ENCODE data around the gene MORC3.
"Not testable (repeated sequence)": the region's sequence is repeated elsewhere in the genome, so short reads cannot be mapped to it uniquely, and the experiment has no call there.

The MORC3 gene

DNA sequence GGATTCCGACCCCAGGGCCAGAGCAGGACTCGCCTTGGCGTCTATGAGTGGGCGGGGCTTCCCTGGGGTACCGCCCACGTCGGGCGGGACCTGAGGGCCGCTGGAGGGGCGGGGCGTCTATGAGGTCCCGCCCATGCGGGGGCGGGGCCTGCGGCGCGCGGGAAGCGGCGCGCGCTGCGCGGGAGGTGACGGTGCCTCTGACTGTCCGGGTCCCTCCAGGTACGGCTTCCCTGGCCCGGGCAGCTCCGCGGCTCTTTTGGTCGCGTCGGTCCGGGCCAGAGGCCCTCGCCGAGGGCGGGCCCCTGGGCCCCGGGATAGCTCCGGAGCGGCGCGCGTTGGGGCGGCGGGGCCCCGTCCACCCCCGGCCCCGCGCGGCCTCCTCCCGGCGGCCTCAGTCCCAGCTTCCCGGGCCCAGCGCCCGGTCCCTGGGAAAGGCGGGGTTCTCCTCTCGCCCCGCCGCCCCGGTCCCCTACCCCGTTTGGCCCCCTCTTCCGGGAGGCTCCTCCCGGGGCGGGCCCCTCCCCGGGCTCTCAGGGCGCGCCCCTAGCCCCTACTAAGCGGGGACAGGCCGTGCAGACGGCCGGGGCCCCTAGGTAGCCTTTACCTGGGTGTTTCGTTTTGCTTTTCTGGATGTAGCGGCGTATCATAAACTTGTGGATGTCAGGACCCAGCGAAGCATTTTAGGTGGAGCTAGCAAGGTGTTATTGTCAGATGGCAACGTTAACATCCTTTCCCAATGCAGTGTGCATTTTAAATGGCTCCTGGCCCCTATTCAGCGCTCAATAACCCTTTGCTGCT lies 65.4 kb downstream of the MORC3 start, which contains the start of gene CHAF1B:
TSS of gene CHAF1B (plus strand) at position 160 of the 798 bp plus-strand sequence. CDS start 745 bp downstream, outside the sequence.
- DNase-seq: peak; percentile 73

DNA sequence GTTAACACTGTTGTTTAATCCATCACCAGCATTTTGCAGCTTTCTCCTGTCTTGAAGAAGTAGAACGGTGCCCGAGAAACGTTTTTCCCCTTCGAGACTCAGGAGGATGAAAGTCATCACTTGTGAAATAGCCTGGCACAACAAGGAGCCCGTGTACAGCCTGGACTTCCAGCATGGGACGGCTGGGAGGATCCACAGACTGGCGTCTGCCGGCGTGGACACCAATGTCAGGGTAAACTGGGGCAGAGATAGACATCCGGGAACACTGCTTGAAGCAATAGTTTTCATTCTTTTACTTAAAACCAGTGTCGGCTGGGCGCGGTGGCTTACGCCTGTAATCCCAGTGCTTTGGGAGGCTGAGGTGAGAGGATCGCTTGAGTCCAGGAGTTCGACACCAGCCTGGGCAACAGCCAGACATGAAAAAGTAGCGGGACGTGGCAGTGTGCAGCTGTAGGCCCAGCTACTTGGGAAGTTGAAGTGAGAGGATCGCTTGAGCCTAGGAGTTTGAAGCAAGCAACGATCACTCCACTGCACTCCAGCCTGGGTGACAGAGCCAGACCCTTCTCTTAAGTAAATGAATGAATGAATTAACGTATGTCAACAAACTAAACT lies 66.1 kb downstream of the MORC3 start:
- DNase-seq: no peak

DNA sequence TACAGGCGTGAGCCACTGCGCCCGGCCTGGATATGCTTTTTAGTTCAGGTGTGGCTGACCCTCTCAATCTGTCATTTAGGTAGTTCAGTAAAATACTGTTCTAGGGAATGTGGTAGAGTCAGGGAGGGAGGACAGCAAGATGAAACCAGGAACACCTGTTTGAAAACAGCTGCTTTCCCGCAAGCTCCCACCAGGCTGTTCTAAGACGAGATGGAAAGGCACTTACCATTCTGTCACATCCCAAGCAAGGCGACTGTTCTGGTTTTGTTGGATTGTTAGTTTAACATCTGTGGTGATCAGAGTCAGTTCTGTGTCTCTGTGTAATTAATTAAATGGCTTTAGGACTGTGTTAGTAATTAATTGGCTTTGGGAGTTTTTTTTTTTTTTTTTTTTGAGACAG lies 68.1 kb downstream of the MORC3 start:
- DNase-seq: no peak

DNA sequence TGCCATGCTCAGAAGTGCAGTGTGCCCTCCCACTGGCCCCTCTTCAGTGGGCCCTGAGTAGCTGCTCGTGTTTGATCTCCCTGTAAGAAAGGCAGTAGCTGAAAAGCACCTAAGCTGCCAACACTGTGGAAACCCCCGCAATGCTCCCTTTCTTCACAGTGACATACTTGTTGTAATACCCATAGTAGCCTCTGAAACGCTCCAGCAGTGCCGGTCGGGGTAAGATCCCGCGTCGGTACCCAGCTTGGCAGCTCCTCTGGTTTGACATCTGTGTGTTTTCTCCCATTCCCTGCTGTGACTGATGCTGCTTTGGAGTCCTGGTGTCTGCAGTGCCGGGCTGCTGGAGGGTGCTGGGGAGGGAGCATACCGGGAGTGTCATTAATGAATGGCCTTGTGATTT lies 68.8 kb downstream of the MORC3 start:
- no peak for DNase-seq

DNA sequence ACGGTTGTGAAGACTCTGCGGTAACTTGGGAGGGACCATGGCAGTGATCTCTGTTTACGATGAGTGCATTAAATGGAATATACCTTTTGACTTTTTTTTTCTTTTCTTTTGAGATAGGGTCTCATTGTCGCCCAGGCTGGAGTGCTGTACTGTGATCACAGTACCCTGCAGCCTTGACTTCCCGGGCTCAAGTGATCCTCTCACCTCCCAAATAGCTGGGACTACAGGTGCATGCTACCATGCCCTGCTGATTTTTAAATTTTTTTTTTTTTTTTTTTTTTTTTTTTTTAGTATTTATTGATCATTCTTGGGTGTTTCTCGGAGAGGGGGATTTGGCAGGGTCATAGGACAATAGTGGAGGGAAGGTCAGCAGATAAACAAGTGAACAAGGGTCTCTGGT lies 71.7 kb downstream of the MORC3 start:
- DNase-seq: not testable (repeated sequence)

DNA sequence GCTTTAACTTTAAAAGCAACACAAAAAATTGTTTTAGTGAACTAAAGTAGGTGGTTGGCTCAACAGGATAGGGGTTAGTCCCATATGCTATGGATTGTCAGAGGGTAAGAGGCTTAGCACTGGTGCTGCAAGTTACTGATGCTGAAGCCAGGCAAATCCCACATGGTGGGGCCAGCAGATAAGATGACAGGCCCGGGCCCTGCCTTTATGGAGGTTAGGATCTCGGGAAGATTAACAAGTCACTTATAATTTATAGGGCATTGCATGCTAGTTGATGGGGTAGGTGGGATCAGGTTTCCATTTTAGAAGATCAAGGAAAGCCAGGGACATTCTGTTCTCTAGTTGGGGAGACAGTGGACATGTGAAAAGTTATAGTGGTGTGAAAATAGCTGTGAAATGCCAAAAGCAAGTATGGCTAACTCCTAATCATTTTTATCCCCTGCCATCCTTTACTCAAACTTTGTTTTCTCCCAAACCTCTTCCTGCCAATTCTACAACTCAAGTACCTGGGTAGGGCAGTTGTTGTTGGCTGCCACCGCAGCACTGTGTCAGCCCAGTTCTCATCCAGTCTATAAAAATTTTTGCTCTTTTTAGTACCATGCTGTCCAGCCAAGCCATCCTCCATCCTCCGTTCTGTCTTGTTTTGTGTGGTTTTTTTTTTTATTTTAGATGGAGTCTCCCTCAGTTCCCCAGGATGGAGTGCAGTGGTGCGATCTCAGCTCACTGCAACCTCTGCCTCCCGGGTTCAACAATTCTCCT lies 75.5 kb downstream of the MORC3 start:
- no peak for DNase-seq

DNA sequence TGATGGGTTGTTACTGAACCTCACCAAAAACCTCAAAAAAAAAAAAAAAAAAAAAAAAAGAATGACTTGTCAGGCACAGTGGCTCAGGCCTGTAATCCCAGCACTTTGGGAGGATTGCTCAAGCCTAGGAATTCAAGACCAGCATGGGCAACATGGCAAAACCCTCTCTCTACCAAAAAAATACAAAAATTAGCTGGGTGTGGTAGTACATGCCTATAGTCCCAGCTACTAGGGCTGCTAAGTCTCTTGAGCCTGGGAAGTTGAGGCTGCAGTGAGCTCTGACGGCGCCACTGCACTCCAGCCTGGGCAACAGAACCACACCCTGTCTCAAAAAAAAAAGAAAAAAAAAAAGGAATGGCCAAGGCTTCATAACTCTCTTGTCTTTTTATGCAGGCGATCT lies 76.3 kb downstream of the MORC3 start:
- DNase-seq: no peak

DNA sequence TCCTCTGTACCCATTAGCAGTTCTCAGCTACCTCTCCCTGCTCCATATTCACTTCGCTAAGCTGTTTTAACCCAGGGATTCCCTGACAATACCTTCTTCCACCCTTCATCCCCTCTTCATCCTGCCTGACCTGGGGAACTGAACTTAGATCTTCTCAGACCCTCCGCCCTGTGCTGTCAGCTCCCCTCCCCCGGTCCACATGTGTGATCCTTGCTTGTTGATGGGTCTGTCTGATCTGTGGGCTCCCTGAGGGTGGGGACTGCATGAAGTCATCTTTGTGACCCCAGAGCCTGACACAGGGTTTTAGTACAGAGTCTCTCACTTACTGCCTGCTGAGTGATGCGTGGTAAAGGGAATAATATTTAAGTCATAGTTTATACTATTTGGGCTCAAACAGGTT lies 77.0 kb downstream of the MORC3 start:
- DNase-seq: no peak

DNA sequence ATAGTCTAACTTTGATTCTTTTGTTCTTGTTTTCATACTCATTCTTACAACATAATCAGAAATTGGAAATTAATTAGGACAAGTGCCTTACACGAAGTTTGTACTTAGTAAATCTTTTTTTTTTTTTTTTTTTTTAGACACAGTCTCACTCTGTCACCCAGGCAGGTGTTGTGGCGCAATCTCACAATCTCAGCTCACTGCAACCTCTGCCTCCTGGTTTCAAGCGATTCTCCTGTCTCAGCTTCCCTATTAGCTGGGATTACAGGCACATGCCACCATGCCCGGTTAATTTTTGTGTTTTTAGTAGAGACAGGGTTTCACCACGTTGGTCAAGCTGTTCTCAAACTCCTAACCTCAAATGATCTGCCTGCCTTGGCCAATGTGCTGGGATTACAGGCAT lies 77.6 kb downstream of the MORC3 start:
- no peak for DNase-seq

DNA sequence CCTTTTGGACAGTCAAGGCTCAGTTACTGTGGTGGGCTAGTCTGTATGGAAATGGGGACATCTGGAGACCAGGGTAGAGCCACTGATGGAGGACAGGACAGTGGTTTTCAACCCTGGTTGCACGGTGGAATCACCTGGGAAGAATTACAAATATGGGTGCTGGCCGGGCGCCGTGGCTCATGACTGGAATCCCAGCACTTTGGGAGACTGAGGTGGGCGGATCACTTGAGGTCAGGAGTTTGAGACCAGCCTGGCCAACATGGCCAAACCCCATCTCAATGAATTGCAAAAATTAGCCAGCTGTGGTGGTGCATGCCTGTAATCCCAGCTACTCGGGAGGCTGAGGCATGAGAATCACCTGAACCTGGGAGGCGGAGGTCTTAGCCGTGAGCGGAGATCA lies 79.7 kb downstream of the MORC3 start:
- not testable (repeated sequence) for DNase-seq

DNA sequence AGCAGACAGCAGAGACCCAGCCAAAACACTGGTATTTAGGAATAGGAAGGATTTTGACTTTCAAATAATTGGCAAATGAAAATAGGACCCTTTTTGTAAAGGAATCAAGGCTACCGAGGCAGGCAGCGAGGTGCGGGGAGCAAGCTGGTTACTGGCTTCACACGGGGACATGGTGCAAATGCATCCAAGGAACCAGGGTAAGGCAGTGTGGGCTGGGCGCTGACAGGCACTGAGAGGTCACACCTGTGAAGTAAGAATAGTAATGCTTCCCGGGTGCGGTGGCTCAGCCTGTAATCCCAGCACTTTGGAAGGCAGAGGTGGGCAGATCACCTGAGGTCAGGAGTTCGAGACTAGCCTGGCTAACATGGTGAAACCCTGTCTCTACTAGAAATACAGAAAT lies 80.7 kb downstream of the MORC3 start:
- no peak for DNase-seq

DNA sequence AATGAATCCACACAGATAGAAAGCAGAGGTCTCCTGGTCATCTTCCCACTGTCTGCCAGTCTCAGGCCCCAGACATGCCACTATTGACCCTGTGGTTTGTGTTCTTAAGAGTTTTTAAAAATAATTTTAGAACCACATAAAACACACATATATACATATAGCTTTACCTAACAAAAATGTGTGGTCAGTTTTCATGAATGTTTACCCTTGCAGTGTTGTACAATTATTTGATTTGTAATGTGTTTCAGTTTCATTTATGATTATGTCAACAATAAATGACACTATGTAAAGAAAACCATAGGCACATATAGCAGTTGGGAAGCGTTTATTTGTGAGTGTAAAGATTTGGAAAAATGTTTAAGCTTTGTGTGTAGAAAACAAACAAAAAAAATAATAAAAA lies 82.3 kb downstream of the MORC3 start:
- DNase-seq: no peak

DNA sequence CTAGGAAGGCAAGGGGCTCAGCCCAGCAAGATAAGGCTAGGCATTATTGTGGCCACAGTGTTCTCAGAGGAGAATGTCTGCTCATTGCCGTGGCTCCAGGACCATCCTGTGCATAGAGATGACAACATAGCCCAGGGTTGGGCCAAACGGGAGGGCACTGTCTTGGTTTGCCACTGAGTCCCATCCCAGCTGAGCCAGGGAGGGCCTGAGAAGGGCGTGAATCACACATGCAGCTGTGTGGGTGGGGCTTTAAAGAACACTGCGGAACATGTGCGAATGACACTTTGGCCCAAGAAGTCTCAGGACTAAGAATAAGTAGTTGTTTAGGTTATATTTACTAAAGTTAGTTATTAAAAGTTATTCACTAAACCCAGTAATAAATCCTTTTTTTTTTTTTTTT lies 83.7 kb downstream of the MORC3 start:
- no peak for DNase-seq

DNA sequence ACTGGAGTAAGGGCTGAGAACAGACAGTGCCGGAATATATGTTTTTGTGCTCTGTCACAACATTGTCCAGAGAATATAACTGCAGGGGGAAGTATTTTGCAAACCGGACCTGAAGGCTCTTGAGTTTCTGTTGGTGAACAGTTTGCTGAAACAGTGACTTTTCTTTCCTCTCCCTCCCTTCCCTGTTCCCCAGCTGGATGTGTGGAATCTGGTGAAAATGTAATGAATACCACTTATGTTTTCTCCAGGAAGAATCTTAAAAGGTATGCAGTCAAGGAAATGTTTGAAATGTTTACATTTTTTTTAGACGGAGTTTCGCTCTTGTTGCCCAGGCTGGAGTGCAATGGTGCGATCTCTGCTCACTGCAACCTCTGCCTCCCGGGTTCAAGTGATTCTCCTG lies 88.6 kb downstream of the MORC3 start:
- no peak for DNase-seq

DNA sequence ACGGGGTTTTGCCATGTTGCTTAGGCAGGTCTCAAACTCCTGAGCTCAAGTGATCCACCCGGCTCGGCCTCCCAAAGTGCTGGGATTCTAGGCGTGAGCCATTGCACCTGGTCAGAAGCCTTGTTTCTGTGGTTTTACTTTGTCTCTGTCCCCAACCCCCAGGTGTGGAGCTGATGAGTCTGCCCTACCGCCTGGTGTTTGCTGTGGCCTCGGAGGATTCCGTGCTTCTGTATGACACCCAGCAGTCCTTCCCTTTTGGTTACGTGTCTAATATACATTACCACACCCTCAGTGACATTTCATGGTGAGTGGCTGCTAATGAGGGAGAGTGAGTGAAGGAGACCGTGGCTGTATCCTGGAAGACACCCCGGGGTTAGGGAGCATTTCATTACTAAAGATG lies 91.3 kb downstream of the MORC3 start:
- no peak for DNase-seq

DNA sequence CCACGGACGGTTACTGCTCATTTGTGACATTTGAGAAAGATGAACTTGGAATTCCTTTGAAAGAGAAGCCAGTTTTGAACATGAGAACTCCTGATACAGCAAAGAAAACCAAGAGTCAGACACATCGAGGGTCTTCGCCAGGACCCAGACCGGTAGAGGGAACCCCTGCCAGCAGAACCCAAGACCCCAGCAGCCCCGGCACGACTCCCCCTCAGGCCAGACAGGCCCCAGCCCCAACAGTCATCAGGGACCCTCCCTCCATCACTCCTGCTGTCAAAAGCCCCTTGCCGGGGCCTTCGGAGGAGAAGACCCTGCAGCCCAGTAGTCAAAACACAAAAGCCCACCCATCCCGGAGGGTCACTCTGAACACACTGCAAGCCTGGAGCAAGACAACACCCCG lies 92.9 kb downstream of the MORC3 start:
- no peak for DNase-seq

DNA sequence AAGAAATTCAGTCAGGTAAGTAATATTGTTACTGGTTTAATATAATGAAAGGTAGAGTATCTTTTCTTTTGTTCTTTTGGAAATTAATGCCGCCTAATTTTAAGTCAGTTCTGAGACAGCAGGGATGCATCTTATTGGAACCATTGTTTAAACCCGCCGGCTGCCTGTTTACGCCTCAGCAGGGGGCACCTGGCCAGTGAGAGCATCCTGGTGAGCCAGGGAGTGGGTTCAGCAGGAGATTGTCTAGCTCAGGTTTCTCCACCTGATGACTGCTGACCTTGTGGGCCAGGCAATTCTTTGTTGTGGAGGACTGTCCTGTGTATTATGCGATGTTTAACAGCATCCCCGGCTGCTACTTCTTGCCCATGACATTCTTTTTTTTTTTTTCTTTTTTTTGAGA lies 95.4 kb downstream of the MORC3 start:
- DNase-seq: no peak

DNA sequence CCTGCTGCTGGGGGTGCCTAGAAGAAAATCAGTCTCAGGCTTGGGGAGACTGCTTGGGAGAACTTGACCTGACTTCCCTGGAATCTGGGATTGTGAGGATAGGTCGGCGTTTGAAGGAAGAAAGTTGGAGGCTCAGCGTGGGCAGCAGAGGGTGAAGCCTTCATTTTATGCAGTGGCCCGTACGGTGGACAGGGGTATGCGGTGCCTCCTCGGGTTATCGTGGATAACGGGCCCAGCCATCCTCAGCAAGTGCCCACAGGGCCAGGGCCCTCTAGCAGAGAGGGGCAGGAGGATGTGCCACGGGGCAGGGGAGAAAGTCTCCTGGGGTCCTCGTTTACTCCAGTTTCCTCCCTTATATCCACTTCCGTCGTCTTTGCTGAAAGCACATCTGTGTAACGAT lies 99.2 kb downstream of the MORC3 start:
- no peak for DNase-seq

DNA sequence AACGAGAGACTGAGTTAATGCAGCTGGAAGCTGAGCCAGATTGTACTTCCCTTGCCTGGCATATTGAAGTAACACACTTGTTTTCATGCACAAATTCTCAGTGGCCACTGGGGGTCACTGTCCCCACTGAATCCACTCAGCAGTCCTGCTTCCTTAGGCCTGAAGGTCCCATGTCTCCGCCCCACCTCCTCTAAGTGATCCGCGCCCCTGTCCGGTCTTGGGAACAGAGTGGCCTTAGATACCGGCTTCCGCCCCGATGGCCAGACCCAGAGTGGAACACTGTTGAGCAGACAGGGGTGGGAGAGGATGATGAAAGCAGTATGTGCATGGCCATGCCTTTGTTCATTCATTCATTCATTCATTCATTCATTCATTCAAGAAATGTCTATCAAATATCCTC lies 100.0 kb downstream of the MORC3 start:
- DNase-seq: peak; percentile 45

DNA sequence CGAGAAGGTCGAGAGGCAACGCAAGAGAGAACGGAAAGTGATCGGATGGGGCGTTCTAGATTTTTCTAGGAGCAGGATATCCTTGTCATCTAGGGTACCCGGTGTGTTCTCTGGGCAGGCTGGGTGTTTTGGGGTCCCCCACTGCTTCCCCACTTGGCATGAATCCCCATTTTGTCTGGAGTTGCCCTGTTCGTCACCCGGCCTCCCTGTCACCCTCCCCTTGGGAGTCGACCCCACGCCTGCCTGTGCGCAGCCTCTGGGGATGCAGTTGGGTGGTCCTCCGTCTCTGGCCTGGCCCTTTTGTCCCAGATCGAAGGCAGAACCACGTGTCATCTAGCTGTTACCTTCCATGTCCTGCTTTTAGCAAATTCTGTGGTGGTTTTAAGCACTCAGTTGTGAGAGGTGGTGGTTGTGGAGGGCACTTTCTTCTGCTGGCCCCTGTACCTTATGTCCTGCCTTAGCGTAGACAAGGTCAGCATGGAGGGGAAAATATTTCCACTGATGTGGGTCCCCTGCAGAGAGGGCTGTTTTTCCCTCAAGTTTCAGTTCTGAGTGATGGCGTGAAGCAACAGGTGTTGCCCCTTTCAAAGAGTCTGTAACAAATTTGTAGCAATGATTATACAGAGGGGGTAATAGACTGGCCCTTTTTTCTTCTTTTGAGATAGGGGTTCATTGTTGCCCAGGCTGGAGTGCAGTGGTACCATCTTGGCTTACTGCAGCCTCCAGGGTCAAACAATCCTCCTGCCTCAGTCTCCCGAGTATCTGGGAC lies 100.8 kb downstream of the MORC3 start:
- DNase-seq: no peak

DNA sequence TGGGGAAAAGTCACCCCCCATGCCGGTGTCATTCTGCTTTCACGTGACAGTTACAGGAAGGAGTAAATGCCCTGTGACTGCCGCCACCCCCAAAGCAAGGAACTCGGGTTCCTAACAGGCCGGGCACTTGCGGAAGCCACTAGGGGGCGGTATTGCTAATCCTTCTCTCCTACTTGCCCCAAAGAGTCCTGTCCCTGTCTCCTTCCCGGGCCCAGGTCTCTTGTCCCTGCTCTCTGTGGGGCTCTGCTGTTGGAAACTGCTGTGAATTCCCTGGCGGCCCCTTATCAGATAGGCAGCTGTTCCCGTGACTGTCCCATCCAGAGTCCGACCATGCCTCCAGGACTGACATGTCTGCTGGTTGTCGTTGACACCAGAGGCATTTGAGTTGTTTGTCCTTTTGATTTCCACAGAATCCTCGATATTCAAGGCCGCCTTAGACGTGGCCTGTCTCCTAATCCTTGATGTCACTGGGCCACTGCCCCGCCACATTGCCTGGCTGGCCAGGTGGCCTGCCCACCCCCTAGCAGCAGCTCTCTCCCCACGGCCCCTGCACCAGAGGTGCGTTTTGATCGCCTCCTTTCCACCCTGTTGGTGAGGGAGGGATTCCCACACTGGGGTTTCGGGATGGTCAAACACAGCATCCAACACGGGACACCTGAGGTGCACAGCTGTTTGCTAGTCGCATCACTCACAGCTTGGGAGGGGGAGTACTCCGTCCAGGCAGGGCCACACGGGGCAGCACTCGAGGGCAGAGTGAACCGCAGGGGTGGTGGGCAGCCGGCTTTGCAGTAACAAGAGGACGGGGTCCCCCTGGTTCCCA lies 102.5 kb downstream of the MORC3 start:
- DNase-seq: peak; percentile 8

DNA sequence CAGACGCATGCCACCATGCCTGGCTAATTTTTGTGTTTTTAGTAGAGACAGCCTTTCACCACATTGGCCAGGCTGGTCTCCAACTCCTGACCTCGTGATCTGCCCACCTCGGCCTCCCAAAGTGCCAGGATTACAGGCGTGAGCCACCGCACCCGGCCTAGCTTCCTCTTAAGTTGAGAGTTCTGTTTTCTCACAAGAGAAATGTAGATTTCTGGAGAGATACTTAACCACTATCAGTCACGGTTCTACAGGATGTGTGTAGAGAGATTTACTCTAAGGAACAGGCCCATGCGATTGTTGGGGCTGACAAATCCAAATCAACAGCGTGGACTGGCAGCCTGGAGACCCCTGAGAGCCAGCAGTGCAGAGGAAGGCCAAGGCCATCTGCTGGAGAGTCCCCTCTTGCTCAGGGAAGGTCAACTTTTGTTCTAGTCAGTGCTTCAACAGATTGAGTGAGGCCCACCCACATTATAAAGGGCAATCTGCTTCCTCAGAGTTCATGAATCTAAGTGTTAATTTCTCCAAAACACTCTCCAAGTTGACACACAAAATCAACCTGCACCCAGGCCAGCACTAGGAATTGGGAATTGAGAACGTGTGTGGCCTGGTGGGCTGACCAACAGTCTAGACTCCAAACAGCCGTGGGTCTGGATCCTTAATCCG lies 103.9 kb downstream of the MORC3 start:
- no peak for DNase-seq
